ENCODE data around the gene PCDH7. TPM values are rescaled to one million over a fixed set of nuclear protein-coding genes. Genes with fewer than 3 reads are reported as not detected.

PCDH7 gene
- total RNA-seq, 1 experiment from 2014 or later: 16.3 TPM

DNA sequence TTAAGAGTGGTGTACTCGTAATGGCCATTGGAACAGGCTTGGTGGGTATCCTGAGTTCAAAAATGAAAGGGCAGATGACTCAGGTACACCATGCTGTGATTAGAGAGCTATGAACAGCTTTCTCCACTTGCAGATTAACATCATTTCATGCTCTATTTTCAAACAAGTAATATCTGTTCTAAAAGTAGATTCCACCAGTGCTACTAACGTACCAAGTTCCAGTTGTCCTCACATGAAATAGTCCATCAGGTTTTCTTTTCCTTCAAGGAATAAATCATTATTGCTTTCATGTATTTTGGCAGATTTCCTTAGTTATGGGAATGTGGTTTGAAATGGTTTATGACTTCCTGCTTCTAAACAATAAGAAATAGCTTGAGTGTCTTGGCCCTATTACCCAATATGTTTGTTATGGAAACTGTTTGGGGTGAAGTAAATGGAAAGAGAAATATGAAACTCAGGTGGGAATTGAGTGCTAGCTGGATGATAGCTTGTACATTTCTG lies 49.9 kb downstream of the PCDH7 start:
- H3K9me3 ChIP-seq: no peaks in the 10 kb centered on the region
- H3K4me1 ChIP-seq: 0 out of 2 replicates have a peak, but pooled peaks cover 8% of the 10 kb centered on the region
- Mint-ChIP-seq H3K27ac (ENCODE audit: unreplicated experiment) (no peak overlapping the region), H3K27me3 (ENCODE audit: insufficient read depth, unreplicated experiment) (no peaks in the 10 kb centered on the region), H3K4me1 (ENCODE audit: low read depth, unreplicated experiment) (peaks cover 7% of the 10 kb centered on the region), H3K36me3 (ENCODE audit: insufficient read depth, unreplicated experiment) (no peaks in the 10 kb centered on the region), H3K9me3 (ENCODE audit: unreplicated experiment) (no peaks in the 10 kb centered on the region), H3K4me3 (ENCODE audit: unreplicated experiment) (no peak overlapping the region)
- no peak for DNase-seq
- no peak overlapping the region for H3K4me3 ChIP-seq (ENCODE audit: low read depth, low read length)
- no peaks in the 10 kb centered on the region for H3K27me3 ChIP-seq (replicated peaks; ENCODE audit: control insufficient read depth, insufficient read depth, low read length)
- intact Hi-C loops (cut with micrococcal nuclease; ENCODE audit: unreplicated experiment): no loop called here
- ChIA-PET POLR2A (no interaction called here), CTCF (no interaction called here)
- no peaks in the 10 kb centered on the region for H3K36me3 ChIP-seq (ENCODE audit: control insufficient read depth, insufficient read depth, low read length)
- TF ChIP-seq, protein P1, sequence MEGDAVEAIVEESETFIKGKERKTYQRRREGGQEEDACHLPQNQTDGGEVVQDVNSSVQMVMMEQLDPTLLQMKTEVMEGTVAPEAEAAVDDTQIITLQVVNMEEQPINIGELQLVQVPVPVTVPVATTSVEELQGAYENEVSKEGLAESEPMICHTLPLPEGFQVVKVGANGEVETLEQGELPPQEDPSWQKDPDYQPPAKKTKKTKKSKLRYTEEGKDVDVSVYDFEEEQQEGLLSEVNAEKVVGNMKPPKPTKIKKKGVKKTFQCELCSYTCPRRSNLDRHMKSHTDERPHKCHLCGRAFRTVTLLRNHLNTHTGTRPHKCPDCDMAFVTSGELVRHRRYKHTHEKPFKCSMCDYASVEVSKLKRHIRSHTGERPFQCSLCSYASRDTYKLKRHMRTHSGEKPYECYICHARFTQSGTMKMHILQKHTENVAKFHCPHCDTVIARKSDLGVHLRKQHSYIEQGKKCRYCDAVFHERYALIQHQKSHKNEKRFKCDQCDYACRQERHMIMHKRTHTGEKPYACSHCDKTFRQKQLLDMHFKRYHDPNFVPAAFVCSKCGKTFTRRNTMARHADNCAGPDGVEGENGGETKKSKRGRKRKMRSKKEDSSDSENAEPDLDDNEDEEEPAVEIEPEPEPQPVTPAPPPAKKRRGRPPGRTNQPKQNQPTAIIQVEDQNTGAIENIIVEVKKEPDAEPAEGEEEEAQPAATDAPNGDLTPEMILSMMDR (IDR thresholded peaks at IDR 0.05; ENCODE audit: insufficient read depth in 1 of 2, low read depth in 1 of 2, low read length in 1 of 2, severe bottlenecking in 1 of 2, unreplicated experiment in 1 of 2): no peak
- BruUV-seq (replicated peaks): no TSS peak

DNA sequence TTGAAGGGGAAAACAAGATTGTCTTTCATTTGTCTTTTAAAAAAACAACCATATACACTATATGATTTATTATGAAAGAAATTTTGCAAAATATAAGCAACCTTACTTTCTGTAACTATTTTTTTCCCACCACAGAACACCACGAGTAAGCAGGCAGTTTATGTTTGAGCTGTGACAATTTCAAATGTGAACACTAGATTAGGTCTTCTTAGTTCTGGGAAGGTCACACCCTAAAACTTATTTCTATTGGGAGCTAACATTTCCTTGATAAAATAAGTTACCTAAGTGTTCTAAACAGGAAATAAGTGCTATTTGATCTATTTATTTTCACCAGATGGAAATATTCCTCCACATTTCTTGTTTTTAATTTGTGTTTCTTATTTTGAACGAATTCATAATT lies 50.6 kb downstream of the PCDH7 start:
- H3K36me3 ChIP-seq (ENCODE audit: control insufficient read depth, insufficient read depth, low read length): no peaks in the 10 kb centered on the region
- no peak overlapping the region for H3K4me3 ChIP-seq (ENCODE audit: low read depth, low read length)
- DNase-seq: no peak
- no peak overlapping the region for H3K27ac Mint-ChIP-seq (ENCODE audit: unreplicated experiment)
- H3K9me3 ChIP-seq: no peaks in the 10 kb centered on the region
- BruUV-seq (replicated peaks): no TSS peak
- no peaks in the 10 kb centered on the region for H3K9me3 Mint-ChIP-seq (ENCODE audit: unreplicated experiment)
- 0 out of 2 replicates have a peak, but pooled peaks cover 8% of the 10 kb centered on the region for H3K4me1 ChIP-seq
- H3K36me3 Mint-ChIP-seq (ENCODE audit: insufficient read depth, unreplicated experiment): no peaks in the 10 kb centered on the region
- CTCF ChIA-PET: no interaction called here
- TF ChIP-seq, protein P1 (IDR thresholded peaks at IDR 0.05; ENCODE audit: insufficient read depth in 1 of 2, low read depth in 1 of 2, low read length in 1 of 2, severe bottlenecking in 1 of 2, unreplicated experiment in 1 of 2): no peak
- intact Hi-C loops (cut with micrococcal nuclease; ENCODE audit: unreplicated experiment): no loop called here
- H3K27me3 Mint-ChIP-seq (ENCODE audit: insufficient read depth, unreplicated experiment): no peaks in the 10 kb centered on the region
- H3K4me3 Mint-ChIP-seq (ENCODE audit: unreplicated experiment): no peak overlapping the region
- H3K27me3 ChIP-seq (replicated peaks; ENCODE audit: control insufficient read depth, insufficient read depth, low read length): no peaks in the 10 kb centered on the region
- POLR2A ChIA-PET: no interaction called here
- H3K4me1 Mint-ChIP-seq (ENCODE audit: low read depth, unreplicated experiment): peaks cover under 1% of the 10 kb centered on the region

DNA sequence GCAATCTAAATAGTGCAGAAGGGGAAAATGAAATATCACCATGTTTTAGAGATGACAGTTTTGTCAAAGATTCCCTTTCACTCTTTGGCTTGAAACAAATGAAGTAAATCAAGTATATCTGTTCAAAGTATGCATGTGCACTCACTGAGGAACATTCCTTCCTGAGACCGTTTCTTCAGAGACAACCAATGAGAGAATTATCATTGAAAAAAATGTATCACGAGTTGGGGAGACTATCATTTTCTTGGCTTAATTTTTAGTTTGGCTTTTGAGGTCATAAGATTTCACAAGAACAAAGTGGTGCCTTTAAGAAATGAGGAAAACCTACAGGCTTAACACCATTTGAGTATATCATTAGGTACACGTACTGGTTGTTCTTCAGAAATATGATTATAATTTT lies 56.3 kb downstream of the PCDH7 start:
- no TSS peak for BruUV-seq (replicated peaks)
- TF ChIP-seq, protein P1 (IDR thresholded peaks at IDR 0.05; ENCODE audit: insufficient read depth in 1 of 2, low read depth in 1 of 2, low read length in 1 of 2, severe bottlenecking in 1 of 2, unreplicated experiment in 1 of 2): no peak
- Histone ChIP-seq H3K9me3 (no peaks in the 10 kb centered on the region), H3K4me1 (no peaks in the 10 kb centered on the region), H3K36me3 (ENCODE audit: control insufficient read depth, insufficient read depth, low read length) (no peaks in the 10 kb centered on the region), H3K4me3 (ENCODE audit: low read depth, low read length) (no peak overlapping the region), H3K27me3 (replicated peaks; ENCODE audit: control insufficient read depth, insufficient read depth, low read length) (no peaks in the 10 kb centered on the region)
- no peak for DNase-seq
- H3K9me3 Mint-ChIP-seq (ENCODE audit: unreplicated experiment): no peaks in the 10 kb centered on the region
- no peaks in the 10 kb centered on the region for H3K4me1 Mint-ChIP-seq (ENCODE audit: low read depth, unreplicated experiment)
- no peaks in the 10 kb centered on the region for H3K36me3 Mint-ChIP-seq (ENCODE audit: insufficient read depth, unreplicated experiment)
- intact Hi-C loops (cut with micrococcal nuclease; ENCODE audit: unreplicated experiment): no loop called here
- ChIA-PET POLR2A (no interaction called here), CTCF (no interaction called here)
- H3K27ac Mint-ChIP-seq (ENCODE audit: unreplicated experiment): no peak overlapping the region
- no peaks in the 10 kb centered on the region for H3K27me3 Mint-ChIP-seq (ENCODE audit: insufficient read depth, unreplicated experiment)
- H3K4me3 Mint-ChIP-seq (ENCODE audit: unreplicated experiment): no peak overlapping the region
